Head of caudate nucleus (tissue), 42 donors: ENCODE results near the gene TROAP.
"Not testable (repeated sequence)": the region's sequence is repeated elsewhere in the genome, so short reads cannot be mapped to it uniquely, and the experiment has no call there.

ENCODE experiments used
- DNase-seq, 42 donors: peaks; one replicate each; pipeline versions ENCODE4 v3.0.0 to v3.0.0-alpha.2; 2020 to 2021; ENCODE audit warnings: mixed read lengths in 7 of 42
- intact Hi-C: fragments of 100-400 bp; cut with DNase I; formaldehyde crosslinking; loops from one replicate; pipeline ENCODE4 v1.15.0; 2022

The TROAP gene

GRCh38 chr12:49322367-49322707 is 718 bp upstream of the TROAP start:
- DNase-seq = no peak
- intact Hi-C loops = no loop called here

- intact Hi-C loops = no loop called here
- peak in 1 of 42 donors; percentile 24 for DNase-seq
These were observed 556 bp downstream of the TROAP start for GRCh38 chr12:49323524-49324097.

- intact Hi-C loops = no loop called here
- DNase-seq = peak in 1 of 42 donors; percentile 13
These were observed 2.6 kb downstream of the TROAP start for GRCh38 chr12:49325606-49326005.

DNA sequence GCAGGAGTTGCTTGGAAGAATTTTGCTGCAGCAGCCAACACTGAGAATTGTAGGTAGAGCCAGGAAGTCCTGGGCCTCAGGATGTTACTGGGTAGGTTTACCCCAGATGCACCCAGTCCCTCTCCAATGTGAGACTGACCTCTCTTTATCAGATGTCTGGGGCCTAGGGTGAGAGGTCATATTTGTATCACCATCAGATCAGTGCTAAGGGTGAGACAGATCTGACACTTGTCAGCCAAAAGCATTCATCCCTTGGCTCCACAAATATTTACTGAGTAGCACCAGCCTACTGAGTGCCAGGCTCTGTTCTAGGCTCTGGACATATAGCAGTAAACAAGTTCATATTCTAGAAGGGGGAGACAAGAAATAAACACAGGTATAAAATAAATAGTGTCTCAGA is 4.3 kb downstream of the TROAP start:
- intact Hi-C loops = no loop called here
- peak in 1 of 42 donors; percentile 9 for DNase-seq

DNA sequence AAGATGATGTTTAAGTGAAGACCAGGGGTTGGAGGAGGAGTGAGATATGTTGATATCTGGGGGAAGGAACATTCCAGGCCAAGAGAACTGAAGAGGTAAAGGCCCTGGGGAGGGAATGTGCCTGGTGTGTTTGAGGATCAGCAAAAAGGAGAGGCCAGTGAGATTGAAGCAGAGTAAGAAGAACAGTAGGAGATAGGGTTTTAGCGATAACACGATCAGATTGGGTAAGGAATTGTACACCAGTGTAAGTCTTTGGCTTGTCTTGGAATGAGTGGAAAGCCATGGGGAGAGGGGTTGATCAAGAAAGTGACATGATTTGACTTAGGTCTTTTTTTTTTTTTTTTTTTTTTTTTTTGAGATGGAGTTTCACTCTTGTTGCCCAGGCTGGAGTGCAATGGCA is 4.8 kb downstream of the TROAP start:
- DNase-seq = no peak
- intact Hi-C loops = no loop called here

- intact Hi-C loops = no loop called here
- peak in 1 of 42 donors; percentile 7 for DNase-seq
These were observed 5.8 kb downstream of the TROAP start for GRCh38 chr12:49328816-49329215.

DNA sequence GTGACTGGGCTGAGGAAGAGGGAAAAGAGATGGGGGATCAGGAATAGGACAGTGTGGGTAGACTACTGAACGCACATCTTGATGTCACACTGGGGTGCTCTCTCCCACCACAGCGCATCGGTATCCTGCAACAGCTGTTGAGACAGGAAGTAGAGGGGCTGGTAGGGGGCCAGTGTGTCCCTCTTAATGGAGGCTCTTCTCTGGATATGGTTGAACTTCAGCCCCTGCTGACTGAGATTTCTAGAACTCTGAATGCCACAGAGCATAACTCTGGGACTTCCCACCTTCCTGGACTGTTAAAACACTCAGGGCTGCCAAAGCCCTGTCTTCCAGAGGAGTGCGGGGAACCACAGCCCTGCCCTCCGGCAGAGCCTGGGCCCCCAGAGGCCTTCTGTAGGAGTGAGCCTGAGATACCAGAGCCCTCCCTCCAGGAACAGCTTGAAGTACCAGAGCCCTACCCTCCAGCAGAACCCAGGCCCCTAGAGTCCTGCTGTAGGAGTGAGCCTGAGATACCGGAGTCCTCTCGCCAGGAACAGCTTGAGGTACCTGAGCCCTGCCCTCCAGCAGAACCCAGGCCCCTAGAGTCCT is 7.1 kb downstream of the TROAP start:
- intact Hi-C loops = no loop called here

DNA sequence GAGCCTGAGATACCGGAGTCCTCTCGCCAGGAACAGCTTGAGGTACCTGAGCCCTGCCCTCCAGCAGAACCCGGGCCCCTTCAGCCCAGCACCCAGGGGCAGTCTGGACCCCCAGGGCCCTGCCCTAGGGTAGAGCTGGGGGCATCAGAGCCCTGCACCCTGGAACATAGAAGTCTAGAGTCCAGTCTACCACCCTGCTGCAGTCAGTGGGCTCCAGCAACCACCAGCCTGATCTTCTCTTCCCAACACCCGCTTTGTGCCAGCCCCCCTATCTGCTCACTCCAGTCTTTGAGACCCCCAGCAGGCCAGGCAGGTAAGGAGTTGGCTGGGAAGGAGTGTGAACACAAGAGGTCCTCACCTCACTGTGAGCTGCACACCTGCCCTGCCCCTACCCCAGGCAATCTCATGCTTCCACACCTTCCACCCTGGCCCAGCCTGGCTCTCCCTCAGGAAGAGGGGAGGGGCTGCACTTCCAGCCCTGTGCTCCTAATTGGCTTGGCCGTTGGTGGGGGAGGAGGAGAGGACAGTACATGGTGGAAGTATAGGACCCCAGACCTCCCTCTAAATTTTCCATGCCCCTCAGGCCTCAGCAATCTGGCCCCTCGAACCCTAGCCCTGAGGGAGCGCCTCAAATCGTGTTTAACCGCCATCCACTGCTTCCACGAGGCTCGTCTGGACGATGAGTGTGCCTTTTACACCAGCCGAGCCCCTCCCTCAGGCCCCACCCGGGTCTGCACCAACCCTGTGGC is 7.8 kb downstream of the TROAP start:
- intact Hi-C loops = no loop called here
- DNase-seq = peak in 2 of 42 donors; percentile 12 to 22

More for the DNA sequence above, 7.1 kb downstream of the TROAP start:
- peak in 1 of 42 donors; percentile 5 for DNase-seq

DNA sequence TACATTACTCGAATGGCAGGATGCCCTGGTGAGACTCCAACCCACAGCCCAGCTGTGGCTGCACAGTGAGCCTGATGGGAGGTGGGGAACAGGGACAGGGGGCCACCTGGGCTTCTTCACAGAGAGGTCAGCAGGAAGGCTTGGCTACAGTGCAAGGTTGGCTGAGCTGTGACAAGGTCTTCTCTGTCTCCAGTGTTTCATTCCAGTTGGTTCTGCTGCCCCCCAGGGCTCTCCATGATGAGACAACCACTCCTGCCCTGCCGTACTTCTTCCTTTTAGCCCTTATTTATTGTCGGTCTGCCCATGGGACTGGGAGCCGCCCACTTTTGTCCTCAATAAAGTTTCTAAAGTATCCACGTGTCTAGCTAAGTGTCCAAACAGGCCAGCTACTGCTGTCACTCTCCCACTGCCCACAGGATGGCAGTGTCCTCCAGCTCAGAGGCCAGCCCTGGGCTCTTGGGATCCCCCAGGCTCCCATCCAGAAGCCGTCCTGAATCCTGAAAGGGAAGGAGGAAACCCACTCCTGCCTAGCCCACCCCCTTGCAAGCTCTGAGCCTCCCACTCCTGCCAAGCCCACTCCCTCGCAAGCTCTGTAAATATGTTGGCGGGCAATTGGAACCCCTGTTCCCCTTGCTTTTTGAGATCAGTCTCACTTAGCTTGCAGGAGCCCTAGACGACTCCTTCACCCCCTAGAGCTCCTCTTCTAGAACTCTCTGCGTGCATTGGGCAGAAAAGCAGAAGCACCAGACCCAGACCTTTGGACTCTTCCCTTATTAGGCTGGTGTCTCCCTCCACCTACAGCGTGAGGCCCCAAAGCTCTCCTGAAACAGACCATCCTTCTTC is 8.5 kb downstream of the TROAP start:
- peak in 41 of 42 donors; percentile 33 to 89 (median 70) for DNase-seq

DNA sequence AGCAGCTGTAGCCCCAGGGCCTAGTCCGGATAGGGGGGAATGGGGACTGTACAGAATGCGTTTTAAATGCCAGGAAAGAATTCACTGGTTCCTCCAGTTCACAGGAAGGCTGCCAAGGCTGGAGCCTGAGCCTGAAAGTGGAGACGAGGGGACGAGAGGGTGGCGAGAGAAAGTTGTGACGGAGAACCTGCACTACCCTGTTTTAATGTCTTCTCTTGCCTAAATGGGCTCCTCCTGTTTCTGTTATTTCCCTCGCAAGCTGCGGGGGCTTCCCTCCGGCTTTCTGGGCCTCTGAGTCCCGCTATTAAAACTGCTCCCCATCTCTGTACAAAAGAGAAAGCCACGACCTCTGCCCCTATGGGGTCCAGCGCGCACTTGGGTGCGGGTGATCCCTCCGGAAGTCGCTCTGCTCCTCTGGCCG is 9.4 kb downstream of the TROAP start:
- intact Hi-C loops = no loop called here
- no peak for DNase-seq

More for the DNA sequence above, 8.5 kb downstream of the TROAP start:
- intact Hi-C loops = no loop called here

GRCh38 chr12:49332891-49333371 is 9.9 kb downstream of the TROAP start:
- peak in 1 of 42 donors; percentile 25 for DNase-seq
- intact Hi-C loops = no loop called here

DNA sequence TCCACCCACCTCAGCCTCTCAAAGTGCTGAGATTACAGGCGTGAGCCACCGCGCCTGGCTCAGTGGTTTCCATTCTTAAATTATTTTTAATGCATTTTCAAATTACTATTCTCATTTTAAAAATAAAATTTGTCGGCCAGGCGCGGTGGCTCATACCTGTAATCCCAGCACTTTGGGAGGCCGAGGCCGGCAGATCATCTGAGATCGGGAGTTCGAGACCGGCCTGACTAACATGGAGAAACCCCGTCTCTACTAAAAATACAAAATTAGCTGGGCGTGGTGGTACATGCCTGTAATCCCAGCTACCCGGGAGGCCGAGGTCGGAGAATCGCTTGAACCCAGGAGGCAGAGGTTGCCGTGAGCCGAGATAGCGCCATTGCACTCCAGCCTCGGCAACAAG is 10.7 kb downstream of the TROAP start:
- intact Hi-C loops = not testable (repeated sequence)
- DNase-seq = peak in 1 of 42 donors; percentile 21

GRCh38 chr12:49334226-49334625 is 11.2 kb downstream of the TROAP start:
- intact Hi-C loops = no loop called here
- DNase-seq = no peak

DNA sequence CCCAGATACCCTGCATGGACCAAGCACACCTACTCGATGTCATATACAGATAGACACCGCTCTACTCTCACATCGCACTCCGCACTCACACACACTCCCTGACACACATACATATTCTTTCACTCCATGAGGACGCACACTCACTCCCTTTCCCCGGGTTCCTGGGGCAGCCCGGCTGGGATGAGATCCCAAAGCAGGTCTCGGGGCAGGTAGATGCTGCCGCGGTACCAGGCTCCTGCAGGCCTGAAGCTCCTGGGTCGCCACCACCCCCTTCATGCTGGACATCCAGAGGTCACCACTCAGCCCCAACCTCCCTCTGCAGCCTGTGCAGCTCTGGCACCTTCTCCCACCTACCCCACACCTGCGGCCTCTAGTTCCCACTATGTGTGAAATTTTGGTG is 11.6 kb downstream of the TROAP start:
- no peak for DNase-seq
- intact Hi-C loops = no loop called here

DNA sequence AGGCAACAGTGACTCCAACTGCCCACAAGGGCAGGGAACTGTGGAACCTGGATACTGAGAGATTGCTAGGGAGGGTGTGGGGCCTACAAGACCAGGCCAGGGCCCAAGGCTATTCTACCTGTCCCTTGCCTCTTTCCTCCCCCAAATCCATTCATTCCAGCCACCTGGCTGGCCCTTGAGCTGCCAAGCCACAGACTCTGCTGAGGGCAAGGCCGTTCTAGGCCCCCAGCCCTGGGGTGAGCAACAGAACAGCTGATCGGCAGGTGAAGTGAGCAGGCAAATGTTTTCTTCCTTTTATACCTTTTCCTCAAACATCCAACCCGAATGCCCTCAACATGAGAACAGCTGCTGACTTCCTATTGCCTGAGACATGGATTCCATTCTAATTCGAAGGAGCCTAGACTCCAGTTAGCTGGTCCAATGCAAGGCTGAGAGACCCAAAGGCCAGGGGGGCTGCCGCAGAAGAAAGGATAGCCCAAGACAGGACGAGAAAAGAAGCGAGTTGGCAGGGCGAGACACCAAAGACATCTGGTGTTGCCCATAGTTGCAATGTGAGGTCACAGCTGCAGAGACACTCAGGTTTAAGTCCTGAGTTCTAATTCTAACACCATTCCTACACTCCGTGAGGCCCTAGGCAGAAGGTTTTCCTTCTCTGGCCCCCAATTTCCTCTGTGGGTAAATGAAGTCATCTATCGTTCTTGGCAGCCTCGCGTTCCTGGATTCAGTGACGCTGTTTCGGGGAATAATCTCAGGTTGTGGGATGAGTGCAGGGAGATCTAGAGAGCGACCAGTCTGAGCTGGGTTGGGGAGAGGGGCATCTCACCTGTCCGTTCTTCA is 12.3 kb downstream of the TROAP start:
- intact Hi-C loops = no loop called here
- peak in 1 of 42 donors; percentile 7 for DNase-seq

- DNase-seq = no peak
- intact Hi-C loops = no loop called here
These were observed 13.0 kb downstream of the TROAP start for GRCh38 chr12:49335955-49336644.

- intact Hi-C loops = no loop called here
- peak; percentile 54 to 93 (median 81) for DNase-seq
These were observed 13.9 kb downstream of the TROAP start, which contains the start of gene C1QL4 for GRCh38 chr12:49336645-49337584. TSS of gene C1QL4 (minus strand) at chr12:49337188. CDS start at chr12:49336477, 711 bp downstream.
